GM21381 (cell line): Measurements from ENCODE around the gene ISM2.

Source experiments
- ATAC-seq: cut with Tn5 transposase; IDR thresholded peaks from one replicate; pipeline ENCODE4 v1.9.1; 2021; ENCODE audit warnings: mild to moderate bottlenecking, moderate library complexity; ENCODE audit not compliant: unreplicated experiment

Gene ISM2

DNA sequence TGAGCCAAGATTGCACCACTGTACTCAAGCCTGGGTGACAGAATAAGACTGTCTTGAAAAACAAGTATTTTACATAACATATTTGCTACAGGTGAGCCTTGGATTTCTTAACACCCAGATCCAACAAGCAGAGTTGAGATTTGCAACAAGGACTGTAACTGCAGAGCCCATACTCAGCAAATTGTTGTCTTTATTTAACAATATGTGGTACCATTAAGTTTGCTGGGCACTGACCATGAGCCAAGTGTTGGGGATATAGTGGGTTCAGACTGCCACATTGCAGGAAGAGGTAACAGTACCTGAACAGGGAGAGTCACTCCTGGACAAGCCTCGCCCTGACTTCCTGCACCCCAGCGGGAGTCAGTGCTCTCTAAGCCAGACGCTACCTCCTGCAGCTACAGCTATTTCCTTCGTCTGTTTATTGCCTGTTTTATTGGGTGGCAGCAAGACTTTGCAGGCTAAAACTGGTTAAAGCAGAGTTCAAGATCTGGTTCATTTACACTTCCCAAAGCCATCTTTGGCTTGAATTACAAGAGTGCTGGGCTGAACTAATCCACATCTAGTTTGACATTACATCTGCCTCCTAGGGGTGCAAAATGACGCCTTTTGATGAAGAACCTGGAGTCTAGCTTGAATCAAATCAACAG is 28.3 kb downstream of the ISM2 start:
- ATAC-seq, result no peak

DNA sequence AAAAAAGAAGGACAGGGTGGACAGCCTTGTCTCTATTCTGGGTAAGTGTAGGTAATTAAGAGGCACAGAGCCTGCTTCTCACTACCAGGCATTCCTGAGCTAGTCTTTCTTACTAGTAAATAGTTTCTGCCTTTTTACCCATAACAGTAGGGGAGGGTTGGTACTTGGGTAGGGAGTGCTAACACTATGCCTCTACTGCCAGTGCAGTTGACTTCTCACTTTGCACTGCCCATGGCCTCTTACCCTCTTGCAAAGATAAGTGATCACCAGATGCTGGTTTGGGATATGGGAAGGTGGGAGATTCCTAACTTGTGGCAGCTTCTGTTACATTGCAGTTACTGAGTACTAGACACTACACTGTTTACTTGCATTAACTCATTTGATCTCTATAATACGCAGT is 29.1 kb downstream of the ISM2 start:
- ATAC-seq, result no peak

- ATAC-seq, result no peak
Observed at GRCh38 chr14:77469067-77469505, 29.5 kb downstream of the ISM2 start.

DNA sequence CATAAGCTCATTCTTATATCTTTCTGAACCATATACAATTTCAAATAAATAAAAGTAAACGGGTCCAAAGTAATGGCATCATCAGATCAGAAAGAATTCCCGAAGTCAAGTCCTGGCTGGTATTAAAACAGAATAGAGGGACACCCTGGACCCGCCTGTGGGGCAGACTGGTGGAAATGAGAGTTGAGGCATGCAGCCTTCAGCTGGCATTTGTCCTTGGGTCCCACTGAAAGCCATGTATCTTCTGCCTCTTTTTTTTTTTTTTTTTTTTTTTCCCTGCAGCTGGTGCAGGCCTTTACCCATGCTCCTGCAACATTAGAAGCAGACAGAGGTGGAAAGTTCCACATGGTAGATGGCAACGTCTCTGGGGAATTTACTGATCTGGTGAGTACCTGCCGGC is 30.8 kb downstream of the ISM2 start:
- no peak for ATAC-seq

DNA sequence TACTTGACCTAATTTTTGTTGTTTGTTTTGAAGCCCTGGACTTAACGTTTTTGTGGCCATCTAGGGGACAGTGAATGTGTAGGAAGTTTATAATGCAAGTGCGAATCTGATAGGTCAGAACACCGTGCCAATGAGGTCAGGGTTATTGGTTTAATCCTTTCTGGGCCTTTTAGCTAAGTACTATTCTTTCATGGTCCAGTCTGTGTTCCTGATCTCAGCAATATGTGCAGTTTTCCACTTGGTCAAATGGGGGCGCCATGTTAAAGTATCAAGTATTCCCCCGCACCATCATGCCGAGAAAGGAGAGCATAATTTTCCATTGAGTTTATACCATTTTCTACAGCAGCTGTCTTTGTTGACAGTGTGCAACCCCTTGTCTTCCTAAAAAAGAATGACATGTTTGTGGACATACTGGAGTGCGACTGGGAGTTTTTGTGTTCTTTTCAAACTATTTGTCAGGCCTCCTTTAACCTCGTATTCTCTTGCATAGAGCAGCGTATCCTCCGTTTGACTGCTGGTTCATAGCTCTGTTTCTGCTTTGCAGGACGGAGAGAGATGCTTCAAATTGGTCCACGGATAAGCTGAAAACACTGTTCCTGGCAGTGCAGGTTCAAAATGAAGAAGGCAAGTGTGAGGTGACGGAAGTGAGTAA is 39.4 kb downstream of the ISM2 start:
- ATAC-seq, result no peak

DNA sequence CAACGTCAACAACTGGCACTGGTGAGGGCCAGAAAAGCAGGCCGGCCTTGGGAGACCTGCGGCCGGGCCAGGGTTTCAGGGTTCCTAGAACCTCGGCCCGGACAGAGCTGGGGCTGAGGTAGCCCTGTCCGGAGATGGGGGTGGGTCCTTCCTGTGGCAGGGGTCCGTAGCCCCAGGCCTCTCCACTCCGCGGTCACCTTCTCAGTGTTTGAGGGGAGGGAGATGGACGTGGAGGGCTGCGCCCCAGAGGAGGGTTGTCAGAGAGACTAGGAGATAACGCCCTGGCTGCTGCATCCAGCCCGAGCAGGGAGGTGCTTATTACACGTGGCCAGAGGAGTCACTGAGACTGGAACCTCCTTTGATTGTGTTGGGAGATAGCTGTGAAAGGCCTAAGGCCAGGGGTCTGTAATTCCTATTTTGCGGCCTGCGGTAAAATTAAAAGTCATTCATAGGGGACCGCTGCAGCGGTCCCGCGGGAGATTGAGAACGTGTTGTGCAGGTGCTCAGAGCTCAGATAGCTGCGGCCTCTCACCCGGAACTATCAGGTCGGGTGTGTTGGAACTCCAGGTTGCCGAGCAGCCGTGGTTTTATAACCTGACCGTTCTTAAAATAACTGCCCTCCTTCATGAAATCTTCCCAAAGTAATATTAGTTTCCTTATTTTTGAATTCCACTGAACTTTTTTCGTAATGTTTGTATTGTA is 40.2 kb downstream of the ISM2 start:
- peak; percentile 14 for ATAC-seq

GRCh38 chr14:77457522-77458248 is 40.9 kb downstream of the ISM2 start, which contains the start of the genes AHSA1 and VIPAS39:
AHSA1 (plus strand) TSS chr14:77458093; CDS start chr14:77458190, 97 bp downstream.
VIPAS39 (minus strand) TSS chr14:77457601; CDS start chr14:77454102, 3,499 bp downstream.
- peak; percentile 86 for ATAC-seq

- ATAC-seq, result no peak
Observed at GRCh38 chr14:77457115-77457521, 41.5 kb downstream of the ISM2 start.

GRCh38 chr14:77455966-77456640 is 42.5 kb downstream of the ISM2 start:
- ATAC-seq, result no peak

- ATAC-seq, result no peak
Observed at GRCh38 chr14:77442196-77442595, 56.4 kb downstream of the ISM2 start.

- ATAC-seq, result no peak
Observed at GRCh38 chr14:77439861-77440260, 58.8 kb downstream of the ISM2 start.

- ATAC-seq, result no peak
Observed at GRCh38 chr14:77438596-77438995, 60.0 kb downstream of the ISM2 start.

DNA sequence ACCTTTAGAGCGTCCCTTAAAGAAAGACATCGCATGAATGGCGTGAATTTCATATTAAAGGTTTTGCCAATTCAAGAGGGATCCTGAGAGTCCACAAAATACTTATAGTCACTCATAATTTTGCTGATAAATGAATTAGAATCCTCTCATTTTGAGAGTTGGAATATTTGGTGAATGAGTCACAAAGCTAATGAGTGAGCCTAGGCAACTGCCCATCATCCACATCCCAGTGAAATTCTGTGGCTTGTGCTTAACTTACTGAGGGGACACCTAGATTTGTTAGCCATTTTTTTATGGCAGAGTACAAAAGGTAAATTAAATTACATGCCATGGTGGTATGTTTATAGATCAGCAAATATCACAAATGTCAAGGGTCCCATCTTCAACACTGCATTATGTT is 62.6 kb downstream of the ISM2 start:
- no peak for ATAC-seq

GRCh38 chr14:77426396-77426795 is 72.2 kb downstream of the ISM2 start:
- ATAC-seq, result no peak

DNA sequence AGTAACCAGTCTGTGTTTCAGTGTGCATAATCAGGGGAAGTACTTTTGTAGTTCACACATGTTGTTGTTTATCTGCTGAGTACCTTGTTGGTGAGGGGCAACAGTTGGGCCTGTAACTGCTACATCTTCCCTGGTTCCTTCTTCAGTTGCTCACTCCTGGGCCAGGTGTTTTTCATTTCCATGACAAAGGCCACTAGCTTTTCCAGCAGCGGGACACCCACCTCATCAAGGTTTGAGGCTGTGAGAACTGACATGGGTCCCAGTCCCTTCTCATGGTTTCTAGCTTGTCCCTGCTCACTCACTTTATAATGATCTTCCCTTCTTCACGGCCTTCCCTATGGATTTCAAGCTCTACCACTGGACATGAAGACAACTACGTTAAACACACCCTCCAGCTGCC is 73.8 kb downstream of the ISM2 start:
- ATAC-seq, result no peak
